Fibroblast of peridontal ligament (primary cell): ENCODE data around the gene TRAF7.
"Not testable (repeated sequence)": the region's sequence is repeated elsewhere in the genome, so short reads cannot be mapped to it uniquely, and the experiment has no call there.

Source experiments
- DNase-seq: peaks from one replicate; pipeline ENCODE4 v3.0.0-alpha.2; 2010; ENCODE audit errors: extremely low read depth

The TRAF7 gene

GRCh38 chr16:2122429-2122828 lies 33.2 kb upstream of the TRAF7 start:
- no peak for DNase-seq

- DNase-seq, result not testable (repeated sequence)
These were observed 32.5 kb upstream of the TRAF7 start for GRCh38 chr16:2122934-2123683.

- not testable (repeated sequence) for DNase-seq
These were observed 31.7 kb upstream of the TRAF7 start for GRCh38 chr16:2123706-2124376.

- not testable (repeated sequence) for DNase-seq
These were observed 31.2 kb upstream of the TRAF7 start for GRCh38 chr16:2124377-2124693.

- peak; percentile 71 for DNase-seq
These were observed 30.7 kb upstream of the TRAF7 start for GRCh38 chr16:2124694-2125444.

GRCh38 chr16:2125609-2126008 lies 30.0 kb upstream of the TRAF7 start:
- DNase-seq, result not testable (repeated sequence)

GRCh38 chr16:2126161-2126743 lies 29.3 kb upstream of the TRAF7 start:
- DNase-seq, result peak; percentile 22

- not testable (repeated sequence) for DNase-seq
These were observed 28.5 kb upstream of the TRAF7 start for GRCh38 chr16:2126928-2127556.

- DNase-seq, result peak; percentile 22
These were observed 27.8 kb upstream of the TRAF7 start for GRCh38 chr16:2127630-2128280.

GRCh38 chr16:2129251-2129650 lies 26.3 kb upstream of the TRAF7 start:
- DNase-seq, result not testable (repeated sequence)

- DNase-seq, result not testable (repeated sequence)
These were observed 25.6 kb upstream of the TRAF7 start for GRCh38 chr16:2129890-2130447.

GRCh38 chr16:2133797-2134196 lies 21.8 kb upstream of the TRAF7 start:
- DNase-seq, result not testable (repeated sequence)

GRCh38 chr16:2135071-2135470 lies 20.5 kb upstream of the TRAF7 start:
- not testable (repeated sequence) for DNase-seq

GRCh38 chr16:2135770-2136490 lies 19.7 kb upstream of the TRAF7 start, which contains the start of gene PKD1:
Gene PKD1 (minus strand): TSS chr16:2135898. CDS start chr16:2135689, 209 bp downstream.
- DNase-seq, result peak; percentile 94

- DNase-seq, result no peak
These were observed 12.4 kb upstream of the TRAF7 start for GRCh38 chr16:2142942-2143877.

- DNase-seq, result no peak
These were observed 11.6 kb upstream of the TRAF7 start for GRCh38 chr16:2143878-2144485.

GRCh38 chr16:2145843-2146242 lies 9.7 kb upstream of the TRAF7 start:
- DNase-seq, result no peak

- DNase-seq, result no peak
These were observed 8.2 kb upstream of the TRAF7 start for GRCh38 chr16:2147378-2147777.
